ENCODE measurements around the gene RBM8A.

- TF ChIP-seq, protein P1, sequence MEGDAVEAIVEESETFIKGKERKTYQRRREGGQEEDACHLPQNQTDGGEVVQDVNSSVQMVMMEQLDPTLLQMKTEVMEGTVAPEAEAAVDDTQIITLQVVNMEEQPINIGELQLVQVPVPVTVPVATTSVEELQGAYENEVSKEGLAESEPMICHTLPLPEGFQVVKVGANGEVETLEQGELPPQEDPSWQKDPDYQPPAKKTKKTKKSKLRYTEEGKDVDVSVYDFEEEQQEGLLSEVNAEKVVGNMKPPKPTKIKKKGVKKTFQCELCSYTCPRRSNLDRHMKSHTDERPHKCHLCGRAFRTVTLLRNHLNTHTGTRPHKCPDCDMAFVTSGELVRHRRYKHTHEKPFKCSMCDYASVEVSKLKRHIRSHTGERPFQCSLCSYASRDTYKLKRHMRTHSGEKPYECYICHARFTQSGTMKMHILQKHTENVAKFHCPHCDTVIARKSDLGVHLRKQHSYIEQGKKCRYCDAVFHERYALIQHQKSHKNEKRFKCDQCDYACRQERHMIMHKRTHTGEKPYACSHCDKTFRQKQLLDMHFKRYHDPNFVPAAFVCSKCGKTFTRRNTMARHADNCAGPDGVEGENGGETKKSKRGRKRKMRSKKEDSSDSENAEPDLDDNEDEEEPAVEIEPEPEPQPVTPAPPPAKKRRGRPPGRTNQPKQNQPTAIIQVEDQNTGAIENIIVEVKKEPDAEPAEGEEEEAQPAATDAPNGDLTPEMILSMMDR (IDR thresholded peaks at IDR 0.05): no peak
- TF ChIP-seq POLR2A (IDR thresholded peaks at IDR 0.05): no peak
Measured at GRCh38 chr1:145922266-145922665, 5.0 kb downstream of the RBM8A start.

Data from uterus (tissue), 2 donors.